ENCODE results near the gene ERVH48-1.

Gene ERVH48-1

GRCh38 chr21:42892931-42893755, 32.3 kb downstream of the ERVH48-1 start, which contains the start of gene NDUFV3:
TSS of gene NDUFV3 (plus strand) at chr21:42893309. CDS start at chr21:42893334, 25 bp downstream.
- TF ChIP-seq EZH2 (IDR thresholded peaks at IDR 0.05; ENCODE audit: borderline replicate concordance, low read depth, low read length, severe bottlenecking): no peak
- Histone ChIP-seq H3K9me3 (ENCODE audit: insufficient read depth, low read length, severe bottlenecking) (no peaks in the 10 kb centered on the region), H3K4me3 (ENCODE audit: low read depth in 1 of 2, low read length in 2 of 2) (peak within 1 kb of the TSS; percentile 61 to 68), H3K27me3 (ENCODE audit: insufficient read depth, low read length, poor library complexity) (no peaks in the 10 kb centered on the region), H3K36me3 (ENCODE audit: insufficient read depth, low read length) (peaks cover 16% of the 10 kb centered on the region), H3K27ac (ENCODE audit: low read length) (peak within 1 kb of the TSS; percentile 90), H3K4me2 (ENCODE audit: insufficient read depth, low read length) (peak within 1 kb of the TSS; percentile 88), H3K9ac (ENCODE audit: low read depth, low read length) (peak within 1 kb of the TSS; percentile 95), H4K20me1 (ENCODE audit: insufficient read depth, low read length) (peaks cover 3% of the 10 kb centered on the region; the same call in 1 of the 2 replicates), H3K79me2 (ENCODE audit: insufficient read depth, low read length) (peaks cover 25% of the 10 kb centered on the region), H2AFZ (ENCODE audit: low read depth, low read length) (peak within 1 kb of the TSS; percentile 95), H3K4me1 (ENCODE audit: insufficient read depth, low read length) (peaks cover 14% of the 10 kb centered on the region)
- ATAC-seq (ENCODE audit: insufficient read depth, low read depth) (peak; percentile 96), DNase-seq (peak; percentile 100)

- ATAC-seq (ENCODE audit: insufficient read depth, low read depth) (peak; percentile 45), DNase-seq (no peak)
- peak overlapping the region; percentile 90 for H3K27ac ChIP-seq (ENCODE audit: low read length)
- H3K9me3 ChIP-seq (ENCODE audit: insufficient read depth, low read length, severe bottlenecking): no peaks in the 10 kb centered on the region
- H3K79me2 ChIP-seq (ENCODE audit: insufficient read depth, low read length): peaks cover 25% of the 10 kb centered on the region
- peaks cover 14% of the 10 kb centered on the region for H3K4me1 ChIP-seq (ENCODE audit: insufficient read depth, low read length)
- H3K4me2 ChIP-seq (ENCODE audit: insufficient read depth, low read length): peak overlapping the region; percentile 88
- H3K36me3 ChIP-seq (ENCODE audit: insufficient read depth, low read length): peaks cover 13% of the 10 kb centered on the region
- peak overlapping the region; percentile 95 for H3K9ac ChIP-seq (ENCODE audit: low read depth, low read length)
- H3K27me3 ChIP-seq (ENCODE audit: insufficient read depth, low read length, poor library complexity): no peaks in the 10 kb centered on the region
- H4K20me1 ChIP-seq (ENCODE audit: insufficient read depth, low read length): peaks cover 3% of the 10 kb centered on the region; the same call in 1 of the 2 replicates
- H3K4me3 ChIP-seq (ENCODE audit: low read depth in 1 of 2, low read length in 2 of 2): peak overlapping the region; percentile 61 to 68
- peak overlapping the region; percentile 90 for H2AFZ ChIP-seq (ENCODE audit: low read depth, low read length)
- TF ChIP-seq EZH2 (IDR thresholded peaks at IDR 0.05; ENCODE audit: borderline replicate concordance, low read depth, low read length, severe bottlenecking) (no peak), CTCF (IDR thresholded peaks at IDR 0.05; ENCODE audit: borderline replicate concordance, extremely low read depth, low read length, poor library complexity, severe bottlenecking) (no peak)
Observed at GRCh38 chr21:42892582-42892930, 32.9 kb downstream of the ERVH48-1 start.

- Histone ChIP-seq H3K27ac (ENCODE audit: low read length) (no peak overlapping the region), H4K20me1 (ENCODE audit: insufficient read depth, low read length) (no peaks in the 10 kb centered on the region), H3K9ac (ENCODE audit: low read depth, low read length) (no peak overlapping the region), H3K4me1 (ENCODE audit: insufficient read depth, low read length) (peaks cover 3% of the 10 kb centered on the region), H3K4me2 (ENCODE audit: insufficient read depth, low read length) (no peak overlapping the region), H3K4me3 (ENCODE audit: low read depth in 1 of 2, low read length in 2 of 2) (no peak overlapping the region), H2AFZ (ENCODE audit: low read depth, low read length) (no peak overlapping the region), H3K36me3 (ENCODE audit: insufficient read depth, low read length) (no peaks in the 10 kb centered on the region), H3K9me3 (ENCODE audit: insufficient read depth, low read length, severe bottlenecking) (no peaks in the 10 kb centered on the region), H3K27me3 (ENCODE audit: insufficient read depth, low read length, poor library complexity) (no peaks in the 10 kb centered on the region), H3K79me2 (ENCODE audit: insufficient read depth, low read length) (no peaks in the 10 kb centered on the region; the same call in 1 of the 2 replicates)
- DNase-seq: no peak
- TF ChIP-seq CTCF (IDR thresholded peaks at IDR 0.05; ENCODE audit: borderline replicate concordance, extremely low read depth, low read length, poor library complexity, severe bottlenecking): no peak
- TF ChIP-seq EZH2 (IDR thresholded peaks at IDR 0.05; ENCODE audit: borderline replicate concordance, low read depth, low read length, severe bottlenecking): no peak
- no peak for ATAC-seq (ENCODE audit: insufficient read depth, low read depth)
Observed at GRCh38 chr21:42887326-42887725, 38.1 kb downstream of the ERVH48-1 start.

GRCh38 chr21:42883921-42884320, 41.5 kb downstream of the ERVH48-1 start:
- no peak for TF ChIP-seq CTCF (IDR thresholded peaks at IDR 0.05; ENCODE audit: borderline replicate concordance, extremely low read depth, low read length, poor library complexity, severe bottlenecking)
- TF ChIP-seq EZH2 (IDR thresholded peaks at IDR 0.05; ENCODE audit: borderline replicate concordance, low read depth, low read length, severe bottlenecking): no peak
- H3K27ac ChIP-seq (ENCODE audit: low read length): no peak overlapping the region
- H2AFZ ChIP-seq (ENCODE audit: low read depth, low read length): no peak overlapping the region
- H3K79me2 ChIP-seq (ENCODE audit: insufficient read depth, low read length): peaks cover 17% of the 10 kb centered on the region
- DNase-seq: no peak
- ATAC-seq (ENCODE audit: insufficient read depth, low read depth): no peak
- H3K36me3 ChIP-seq (ENCODE audit: insufficient read depth, low read length): no peaks in the 10 kb centered on the region; the same call in 1 of the 2 replicates
- H3K4me1 ChIP-seq (ENCODE audit: insufficient read depth, low read length): peaks cover 10% of the 10 kb centered on the region
- H3K4me3 ChIP-seq (ENCODE audit: low read depth in 1 of 2, low read length in 2 of 2): no peak overlapping the region
- H3K27me3 ChIP-seq (ENCODE audit: insufficient read depth, low read length, poor library complexity): no peaks in the 10 kb centered on the region
- no peaks in the 10 kb centered on the region for H4K20me1 ChIP-seq (ENCODE audit: insufficient read depth, low read length)
- H3K9me3 ChIP-seq (ENCODE audit: insufficient read depth, low read length, severe bottlenecking): no peaks in the 10 kb centered on the region
- no peak overlapping the region for H3K4me2 ChIP-seq (ENCODE audit: insufficient read depth, low read length)
- H3K9ac ChIP-seq (ENCODE audit: low read depth, low read length): no peak overlapping the region

Data from DND-41 (cell line).